ENCODE data around the gene CABP2.

CABP2 gene

DNA sequence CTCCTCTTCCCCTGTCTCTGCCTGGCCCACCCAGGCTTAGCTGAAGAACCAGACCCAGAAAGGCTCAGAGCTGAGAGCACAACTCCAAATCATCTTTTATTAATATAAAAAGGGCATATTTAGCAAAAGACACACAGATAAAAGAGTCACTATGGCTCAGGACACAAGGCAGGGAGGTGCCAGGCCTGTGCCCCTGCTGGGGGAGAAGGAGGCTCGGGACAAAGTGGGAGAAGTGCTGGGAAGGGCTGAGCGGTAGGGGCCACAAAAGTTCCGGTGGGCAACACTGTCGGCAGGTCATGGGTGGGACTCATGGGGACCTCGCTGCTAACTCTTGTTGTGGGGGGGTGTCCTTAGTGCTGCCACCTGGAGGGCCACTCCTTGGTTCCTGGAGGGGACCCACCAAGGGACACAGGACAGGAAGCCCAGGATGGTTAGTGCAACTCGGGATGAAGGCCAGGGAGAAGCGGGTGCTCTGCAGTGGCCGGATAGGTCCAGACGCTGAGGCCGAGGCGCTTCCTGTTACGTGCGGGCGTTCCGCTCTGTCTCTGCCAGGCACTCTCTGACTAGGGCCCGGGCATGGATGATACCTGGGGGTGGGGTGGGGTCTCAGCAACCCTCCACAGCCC, 16.7 kb downstream of the CABP2 start:
- TF ChIP-seq GATA2 (IDR thresholded peaks at IDR 0.05; ENCODE audit: low read depth, low read length) (no peak), GATA3 (IDR thresholded peaks at IDR 0.05; ENCODE audit: low read depth, low read length) (no peak)

DNA sequence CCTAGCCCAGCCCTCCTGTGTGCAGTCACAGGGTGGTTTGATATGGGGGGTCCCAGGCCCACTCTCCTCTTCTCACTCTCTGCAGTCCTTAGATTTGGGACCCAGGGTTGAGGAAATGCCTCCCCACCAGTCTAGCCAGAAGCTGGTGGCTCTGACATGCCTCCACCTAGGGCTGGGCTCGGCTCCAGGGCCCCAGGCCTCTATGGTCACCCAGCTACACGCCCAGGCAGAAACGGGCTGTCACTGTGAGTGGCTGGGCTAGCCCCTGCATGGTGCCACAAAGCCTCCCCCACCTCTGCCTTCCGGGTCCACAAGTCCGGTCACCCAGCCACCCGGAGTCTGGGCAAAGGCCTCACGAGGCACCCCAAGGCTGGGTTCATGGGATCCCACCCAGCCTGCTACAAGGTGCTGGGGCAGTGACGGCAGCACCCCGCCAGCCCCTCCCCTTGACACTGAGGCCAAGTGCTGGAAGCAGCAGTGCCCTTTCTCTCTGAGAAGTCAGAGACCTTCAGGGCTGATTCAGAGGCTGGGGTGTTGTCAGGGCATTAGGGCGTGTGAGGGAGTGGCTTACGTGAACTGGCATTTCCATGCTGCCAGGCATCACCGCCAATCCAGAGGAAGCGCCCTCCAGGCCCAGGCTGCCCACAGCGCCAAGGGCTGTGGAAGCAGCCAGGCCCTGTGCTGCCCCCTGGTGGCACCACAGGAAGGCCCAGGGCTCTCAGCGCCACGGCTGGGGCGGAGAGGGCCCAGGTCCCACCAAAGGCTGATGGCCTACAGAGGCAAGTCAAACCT, 17.4 kb downstream of the CABP2 start:
- TF ChIP-seq GATA3 (IDR thresholded peaks at IDR 0.05; ENCODE audit: low read depth, low read length) (no peak), GATA2 (IDR thresholded peaks at IDR 0.05; ENCODE audit: low read depth, low read length) (no peak)

DNA sequence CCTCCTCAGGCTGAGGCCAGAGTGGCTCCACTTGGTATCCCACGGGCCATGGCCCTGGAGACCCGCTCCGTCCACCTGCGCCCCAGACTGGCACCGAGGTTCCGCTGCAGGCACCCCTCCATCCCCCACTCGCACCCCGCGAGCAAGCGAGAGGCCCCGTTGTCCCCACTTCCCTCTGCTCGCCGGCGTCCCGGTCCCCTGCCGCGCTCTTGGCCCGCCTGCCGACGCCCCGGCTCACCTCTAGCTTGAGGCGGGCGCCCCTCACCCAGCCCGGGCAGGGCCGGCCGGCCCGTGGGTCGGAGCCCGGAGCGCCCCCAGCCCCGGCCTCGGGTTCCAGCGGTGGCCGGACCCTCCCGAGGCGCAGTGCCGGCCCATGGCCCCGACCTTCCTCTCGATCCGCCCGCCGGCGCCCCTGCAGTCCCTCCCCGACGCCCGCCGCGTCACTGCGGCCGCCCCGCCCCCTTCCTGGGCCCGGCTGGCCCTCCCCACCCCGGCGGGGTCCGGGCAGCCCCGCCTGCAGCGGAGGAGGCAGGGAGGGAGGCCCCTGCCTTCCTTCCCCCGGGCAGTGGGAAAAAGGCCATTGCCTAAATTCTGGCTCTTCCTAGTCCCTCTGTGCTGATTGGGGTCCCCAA, 18.2 kb downstream of the CABP2 start, which contains the start of gene PITPNM1:
TSS of gene PITPNM1 (minus strand) at position 414 of the 632 bp plus-strand sequence. CDS start 1,183 bp downstream, outside the sequence.
- TF ChIP-seq GATA3 (IDR thresholded peaks at IDR 0.05; ENCODE audit: low read depth, low read length) = no peak
- TF ChIP-seq GATA2 (IDR thresholded peaks at IDR 0.05; ENCODE audit: low read depth, low read length) = no peak

DNA sequence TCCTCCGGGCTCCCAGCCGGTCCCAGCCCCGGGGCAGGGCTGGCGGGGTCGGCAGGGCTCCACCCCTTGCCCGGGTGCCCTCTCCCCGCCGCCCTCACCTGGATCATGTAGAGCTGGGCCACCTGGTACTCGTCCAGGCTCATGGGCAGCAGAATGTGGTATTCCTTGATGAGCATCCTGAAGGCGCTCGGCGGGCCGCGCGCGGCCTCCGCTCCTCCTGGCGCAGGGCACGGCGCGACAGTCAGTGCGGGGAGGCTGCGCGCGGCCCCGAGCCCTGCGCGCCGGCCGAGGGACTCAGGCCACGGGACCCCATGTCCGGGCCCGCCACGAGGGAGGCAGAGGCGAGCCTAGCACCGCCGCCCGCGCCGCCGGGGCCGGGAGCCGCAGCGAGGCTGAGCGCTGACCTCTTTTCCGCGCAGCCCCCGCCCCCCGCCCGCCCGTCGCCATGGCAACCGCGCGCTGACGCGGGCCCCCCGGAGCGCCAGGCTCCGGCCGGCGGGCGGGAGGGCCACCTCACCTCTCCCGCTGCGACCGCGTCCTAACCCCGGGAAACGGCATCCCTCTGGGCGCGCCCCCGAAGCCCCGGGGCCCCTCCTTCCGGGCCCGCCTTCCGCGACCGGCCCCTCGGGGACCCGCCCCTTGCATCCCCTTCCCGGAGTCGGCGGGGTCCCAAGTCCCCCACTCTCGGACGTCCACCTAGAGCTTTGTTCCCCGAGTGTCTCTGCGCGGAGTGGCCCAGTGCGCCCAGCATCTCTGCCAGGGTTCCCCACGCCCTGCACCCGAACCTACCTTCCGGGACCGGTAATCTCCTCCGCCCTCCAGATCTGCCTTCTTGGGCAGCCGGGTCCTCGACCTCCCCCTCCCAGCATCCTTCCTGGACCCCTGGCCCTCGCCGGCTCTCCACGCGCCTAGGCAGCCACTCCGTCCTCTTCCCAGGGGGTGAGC, 19.0 kb downstream of the CABP2 start:
- TF ChIP-seq GATA2 (IDR thresholded peaks at IDR 0.05; ENCODE audit: low read depth, low read length) (no peak), GATA3 (IDR thresholded peaks at IDR 0.05; ENCODE audit: low read depth, low read length) (no peak)

DNA sequence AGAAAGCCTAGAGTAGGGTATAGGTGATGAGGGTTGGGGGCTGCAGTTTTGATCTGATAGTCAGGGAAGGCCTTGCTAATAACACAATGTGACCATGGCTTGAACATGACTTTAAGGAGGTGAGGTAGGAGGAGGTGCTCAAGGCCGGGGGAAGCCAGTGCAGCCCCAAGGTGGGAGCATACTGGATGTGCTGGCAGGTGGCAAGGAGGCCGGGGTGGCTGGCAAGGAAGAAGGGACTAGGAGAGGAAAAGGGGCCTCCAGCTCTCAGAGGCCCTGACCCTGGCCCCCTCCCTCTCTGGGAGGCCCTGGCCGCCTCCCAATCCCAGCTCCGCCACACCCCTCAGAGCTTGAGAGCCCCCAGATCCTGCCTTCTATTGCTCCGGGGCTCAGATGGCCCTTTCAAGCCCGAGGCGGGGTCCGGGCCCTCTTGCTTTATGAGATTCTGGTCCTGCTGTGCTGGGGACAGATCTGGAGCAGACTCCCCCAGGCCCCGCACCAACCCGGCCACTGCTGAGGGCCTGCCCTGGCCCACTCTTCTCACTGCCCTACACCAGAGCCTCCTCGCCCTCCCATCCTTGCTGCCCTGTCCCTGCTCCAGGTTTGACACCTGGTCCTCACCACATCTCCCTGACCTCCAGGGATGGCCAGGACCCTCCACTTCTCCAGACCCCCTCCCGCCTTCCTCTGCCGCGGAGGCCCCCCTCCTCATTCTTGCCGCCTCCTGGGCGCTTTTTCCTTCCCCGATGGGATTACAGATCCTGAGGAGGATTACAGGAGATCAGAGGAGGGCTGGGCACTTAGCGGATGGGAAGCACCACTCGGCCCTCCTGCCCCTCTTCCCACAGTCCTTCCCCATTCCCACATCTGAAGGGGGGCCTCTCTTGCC, 19.9 kb downstream of the CABP2 start:
- TF ChIP-seq GATA2 (IDR thresholded peaks at IDR 0.05; ENCODE audit: low read depth, low read length) = no peak
- TF ChIP-seq GATA3 (IDR thresholded peaks at IDR 0.05; ENCODE audit: low read depth, low read length) = no peak

DNA sequence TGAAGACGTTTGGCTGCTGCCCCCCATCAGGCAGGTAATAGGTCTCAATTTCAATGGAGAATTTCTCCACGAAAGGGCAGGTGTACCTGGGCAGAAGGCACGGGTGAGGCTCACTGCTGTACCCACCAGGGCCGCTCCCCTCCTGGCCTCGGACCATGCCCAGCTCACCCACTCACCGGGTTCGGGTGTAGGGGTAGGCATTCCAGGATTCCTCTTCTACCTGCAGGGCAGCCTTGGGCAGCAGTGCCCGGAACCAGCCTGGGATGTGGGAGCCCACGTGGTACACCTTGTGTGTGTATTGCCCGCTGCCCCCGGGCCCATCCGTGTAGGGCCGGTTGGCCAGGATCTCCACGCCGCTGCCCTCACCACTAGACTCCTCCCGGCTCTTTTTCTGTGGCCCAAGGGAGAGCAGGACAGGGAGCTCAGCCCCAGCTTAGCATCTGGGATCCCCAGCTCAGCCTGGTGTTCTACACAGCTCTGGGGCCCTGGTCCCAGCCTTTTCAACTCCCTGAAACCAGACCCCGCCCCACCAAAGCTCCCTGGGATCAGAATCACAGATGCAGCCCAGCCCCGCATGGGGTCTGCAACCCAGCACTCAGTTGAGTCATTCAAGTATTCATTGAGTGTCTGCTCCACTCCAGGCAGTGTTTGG, 20.8 kb downstream of the CABP2 start:
- no peak for TF ChIP-seq GATA3 (IDR thresholded peaks at IDR 0.05; ENCODE audit: low read depth, low read length)
- TF ChIP-seq GATA2 (IDR thresholded peaks at IDR 0.05; ENCODE audit: low read depth, low read length) = no peak

DNA sequence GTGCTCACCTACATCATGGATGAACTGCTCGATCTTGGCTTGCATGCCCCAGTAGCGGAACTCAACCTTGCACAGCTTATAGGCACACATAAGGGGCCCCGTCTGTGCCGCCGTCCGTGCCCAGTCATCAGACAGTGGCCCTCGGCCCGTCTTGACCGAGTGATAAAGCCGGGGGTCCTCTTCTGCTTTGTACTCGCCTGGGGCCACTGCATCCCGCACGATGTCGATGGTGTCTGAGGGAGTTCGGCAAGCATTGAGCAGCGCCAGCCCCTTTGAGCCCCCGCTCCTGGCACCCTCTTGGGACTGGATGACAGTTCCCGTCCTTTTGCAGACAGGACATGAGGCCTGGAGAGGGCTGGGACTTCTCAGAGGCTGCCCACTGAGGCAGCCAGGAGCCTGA, 21.4 kb downstream of the CABP2 start:
- no peak for TF ChIP-seq GATA3 (IDR thresholded peaks at IDR 0.05; ENCODE audit: low read depth, low read length)
- TF ChIP-seq GATA2 (IDR thresholded peaks at IDR 0.05; ENCODE audit: low read depth, low read length) = no peak

DNA sequence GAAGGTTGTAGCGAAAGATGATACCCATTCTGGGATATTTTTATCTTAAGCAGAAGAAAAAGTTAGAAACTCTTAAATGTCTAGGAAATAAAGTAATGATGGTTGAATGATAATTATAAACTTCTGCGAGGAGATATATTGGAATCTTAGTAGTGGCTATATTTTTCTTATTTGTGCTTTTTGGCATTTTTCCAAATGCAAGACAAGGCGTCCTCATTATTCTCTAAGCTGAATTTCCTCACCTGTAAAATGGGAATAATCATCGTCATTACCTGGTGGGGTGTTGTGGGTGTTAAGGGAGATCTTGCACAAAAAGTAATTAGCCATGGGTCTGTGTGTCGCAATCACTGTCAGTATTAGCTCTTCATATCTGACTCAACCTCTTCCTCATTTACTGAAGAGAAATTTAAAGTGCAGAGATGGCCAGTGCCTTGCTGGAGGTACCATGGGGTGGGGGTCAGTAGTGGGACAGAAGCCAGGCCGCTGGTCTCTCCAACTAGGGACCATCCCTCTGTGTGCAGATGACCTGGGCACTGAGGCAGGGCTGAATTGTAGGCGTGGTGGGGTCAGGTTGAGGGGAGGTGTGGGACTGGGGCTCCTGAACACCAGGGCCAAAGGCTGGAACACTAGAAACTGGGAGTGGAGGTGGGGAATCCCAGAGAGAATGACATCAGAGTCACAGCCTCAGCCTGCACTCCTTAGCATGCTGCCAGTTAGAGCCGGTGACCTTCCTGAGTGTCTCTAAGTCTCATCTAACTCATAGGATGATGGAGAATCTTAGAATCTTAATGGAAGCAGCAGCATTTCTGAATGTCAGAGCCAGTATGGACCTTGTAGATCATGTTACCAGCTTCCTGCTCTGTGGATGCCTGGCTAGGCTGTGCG, 22.2 kb downstream of the CABP2 start:
- no peak for TF ChIP-seq GATA2 (IDR thresholded peaks at IDR 0.05; ENCODE audit: low read depth, low read length)
- TF ChIP-seq GATA3 (IDR thresholded peaks at IDR 0.05; ENCODE audit: low read depth, low read length) = no peak

DNA sequence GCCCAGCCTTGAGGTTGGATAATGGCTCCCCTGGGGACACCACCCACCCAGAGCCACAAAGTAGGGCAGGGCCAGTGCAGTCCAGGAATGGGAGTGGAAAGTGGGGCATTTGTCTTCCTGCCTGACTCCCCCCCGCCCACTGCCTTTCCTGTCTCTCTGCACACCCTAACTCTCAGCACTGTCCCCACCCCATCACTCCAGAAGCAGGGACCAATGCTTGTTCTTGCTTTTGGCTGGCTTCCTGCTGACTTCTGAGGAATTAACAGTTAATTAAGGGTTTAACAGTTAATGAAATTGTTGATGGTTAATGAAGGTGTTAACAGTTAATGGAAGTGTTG, 22.8 kb downstream of the CABP2 start:
- TF ChIP-seq GATA3 (IDR thresholded peaks at IDR 0.05; ENCODE audit: low read depth, low read length) (no peak), GATA2 (IDR thresholded peaks at IDR 0.05; ENCODE audit: low read depth, low read length) (no peak)

DNA sequence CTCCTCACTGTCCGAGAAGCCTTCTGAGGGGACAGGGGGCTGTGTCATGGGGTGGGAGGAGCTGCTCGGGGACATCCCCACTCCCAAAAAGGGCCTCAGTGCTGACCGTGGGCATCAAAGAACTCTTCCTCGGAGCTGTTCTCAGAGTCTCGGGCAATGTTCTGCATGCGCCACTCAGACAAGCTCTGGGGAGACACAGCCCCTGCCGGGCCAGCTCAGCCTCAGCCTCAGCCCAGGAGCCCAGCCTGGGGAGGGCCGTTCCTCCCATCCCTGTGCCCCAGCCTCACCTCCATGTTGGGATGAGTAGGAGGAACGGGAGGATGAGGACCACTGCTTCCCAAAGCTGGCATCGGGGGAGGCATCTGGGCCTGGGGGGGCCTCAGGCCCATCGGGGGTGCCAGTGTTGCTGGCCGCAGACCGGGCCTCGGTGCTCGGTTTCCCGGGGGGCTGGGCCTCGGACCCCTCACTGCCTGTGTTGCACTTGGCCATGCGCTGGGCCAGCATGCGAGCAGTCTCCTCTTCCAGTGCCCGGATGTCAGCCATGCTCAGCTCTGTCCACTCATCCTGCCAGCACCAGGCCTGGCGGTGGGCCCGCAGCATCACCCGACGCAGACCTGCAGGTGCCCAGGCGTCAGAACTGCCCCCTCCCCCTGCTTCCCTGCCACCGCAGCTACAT, 23.3 kb downstream of the CABP2 start:
- TF ChIP-seq GATA2 (IDR thresholded peaks at IDR 0.05; ENCODE audit: low read depth, low read length) = no peak
- TF ChIP-seq GATA3 (IDR thresholded peaks at IDR 0.05; ENCODE audit: low read depth, low read length) = no peak

DNA sequence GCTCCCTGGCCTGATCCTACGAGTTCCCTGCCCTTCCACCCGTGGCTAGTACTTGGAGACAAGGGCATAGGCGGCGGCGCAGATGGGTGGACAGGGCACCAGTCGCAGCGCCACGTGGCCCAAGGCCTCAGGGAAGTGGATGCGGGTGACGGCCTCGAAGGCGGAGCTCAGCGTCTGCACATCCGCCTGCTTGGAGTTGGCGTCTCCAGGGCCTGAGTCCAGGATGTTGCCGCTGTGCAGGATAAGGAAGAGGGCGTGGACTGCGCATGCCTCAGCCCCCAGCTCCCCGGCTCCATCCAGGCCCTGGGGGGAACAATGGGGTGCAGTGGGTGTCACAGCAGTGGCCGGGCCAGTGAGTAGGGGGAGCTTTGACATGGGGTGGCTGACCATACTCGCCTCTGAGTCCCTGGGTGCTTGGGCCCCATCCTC, 24.7 kb downstream of the CABP2 start:
- TF ChIP-seq GATA3 (IDR thresholded peaks at IDR 0.05; ENCODE audit: low read depth, low read length) = no peak
- no peak for TF ChIP-seq GATA2 (IDR thresholded peaks at IDR 0.05; ENCODE audit: low read depth, low read length)

Data from SH-SY5Y (cell line).